HS-5 (cell line): Measurements from ENCODE around the gene ZNF839.
"Not testable (repeated sequence)": the region's sequence is repeated elsewhere in the genome, so short reads cannot be mapped to it uniquely, and the experiment has no call there.

Experiments
- DNase-seq: peaks from one replicate; pipeline ENCODE4 v3.0.0-alpha.2; 2012; ENCODE audit warnings: low read depth

Gene ZNF839

DNA sequence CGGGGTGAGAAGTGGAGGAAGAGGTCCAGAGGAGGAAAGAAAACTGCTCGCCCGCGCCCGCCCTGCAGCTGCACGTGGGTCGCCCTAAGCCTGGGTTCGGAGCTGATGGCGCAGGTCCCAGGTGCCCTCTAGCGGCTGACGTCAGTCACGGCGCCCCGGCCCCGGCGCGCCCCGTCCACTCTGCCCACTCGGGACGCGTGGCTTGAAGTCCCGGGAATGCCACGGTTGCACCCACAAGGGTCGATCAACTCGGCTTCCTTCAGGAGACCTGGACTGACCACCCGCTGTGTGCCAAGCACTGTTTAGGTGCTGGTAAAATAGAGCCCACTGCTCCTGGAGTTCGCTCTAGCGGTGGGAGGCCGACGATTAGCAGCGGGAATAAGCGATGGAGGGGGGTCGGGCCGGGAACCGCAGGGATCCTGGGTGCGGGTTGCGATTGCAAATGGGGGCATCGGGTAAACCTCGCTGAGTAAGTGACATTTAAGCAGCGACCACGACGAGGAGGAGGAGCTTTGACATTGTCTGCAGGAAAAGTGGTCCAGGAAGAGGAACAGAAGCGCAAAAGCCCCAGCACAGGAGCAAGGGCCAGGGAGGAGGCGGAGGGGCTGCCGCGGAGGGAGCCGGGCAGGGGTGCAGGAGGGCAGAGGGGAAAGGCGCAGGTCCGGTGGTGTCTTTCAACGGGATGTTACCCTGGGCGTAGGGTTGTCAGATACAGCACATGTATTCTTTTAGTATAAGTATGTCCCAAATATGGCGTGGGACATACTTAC, 5.1 kb upstream of the ZNF839 start:
- no peak for DNase-seq

DNA sequence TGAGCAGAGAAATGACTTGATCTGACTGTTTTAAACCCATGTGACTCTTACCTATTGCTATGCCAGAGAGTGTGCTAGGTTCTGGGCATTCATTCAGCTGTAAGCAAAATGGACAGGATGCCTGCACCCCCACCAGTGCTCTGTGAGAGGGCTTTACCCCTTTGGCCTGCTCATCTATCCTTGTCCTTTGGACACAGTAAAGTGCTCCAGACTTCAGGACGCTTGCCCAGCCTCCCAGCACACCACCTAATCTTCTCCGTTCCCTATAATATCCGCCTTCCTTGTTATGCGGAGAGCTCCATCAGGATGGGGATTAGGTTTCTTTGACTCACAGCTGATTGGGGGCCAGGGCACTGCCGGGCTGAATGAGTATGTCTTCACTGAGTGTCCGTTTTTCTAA, 4.4 kb upstream of the ZNF839 start:
- no peak for DNase-seq

DNA sequence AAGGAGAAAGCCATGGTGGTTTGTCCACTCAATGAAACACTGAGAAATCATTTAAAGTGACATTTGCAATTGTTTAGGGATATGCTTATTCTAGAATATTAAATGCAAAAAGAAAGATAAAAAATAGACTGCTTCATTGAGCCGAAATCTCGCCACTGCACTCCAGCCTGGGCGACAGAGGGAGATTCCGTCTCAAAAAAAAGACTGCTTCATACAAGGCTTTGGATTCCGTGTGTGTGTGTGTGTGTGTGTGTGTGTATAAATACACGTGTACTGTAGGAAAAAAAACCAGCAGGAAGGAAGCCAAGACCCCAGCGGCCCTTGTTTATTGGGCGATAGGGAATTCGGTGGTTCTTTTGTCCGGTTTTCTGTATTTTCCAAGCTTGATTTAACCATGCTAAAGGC, 3.2 kb upstream of the ZNF839 start:
- DNase-seq, result no peak

DNA sequence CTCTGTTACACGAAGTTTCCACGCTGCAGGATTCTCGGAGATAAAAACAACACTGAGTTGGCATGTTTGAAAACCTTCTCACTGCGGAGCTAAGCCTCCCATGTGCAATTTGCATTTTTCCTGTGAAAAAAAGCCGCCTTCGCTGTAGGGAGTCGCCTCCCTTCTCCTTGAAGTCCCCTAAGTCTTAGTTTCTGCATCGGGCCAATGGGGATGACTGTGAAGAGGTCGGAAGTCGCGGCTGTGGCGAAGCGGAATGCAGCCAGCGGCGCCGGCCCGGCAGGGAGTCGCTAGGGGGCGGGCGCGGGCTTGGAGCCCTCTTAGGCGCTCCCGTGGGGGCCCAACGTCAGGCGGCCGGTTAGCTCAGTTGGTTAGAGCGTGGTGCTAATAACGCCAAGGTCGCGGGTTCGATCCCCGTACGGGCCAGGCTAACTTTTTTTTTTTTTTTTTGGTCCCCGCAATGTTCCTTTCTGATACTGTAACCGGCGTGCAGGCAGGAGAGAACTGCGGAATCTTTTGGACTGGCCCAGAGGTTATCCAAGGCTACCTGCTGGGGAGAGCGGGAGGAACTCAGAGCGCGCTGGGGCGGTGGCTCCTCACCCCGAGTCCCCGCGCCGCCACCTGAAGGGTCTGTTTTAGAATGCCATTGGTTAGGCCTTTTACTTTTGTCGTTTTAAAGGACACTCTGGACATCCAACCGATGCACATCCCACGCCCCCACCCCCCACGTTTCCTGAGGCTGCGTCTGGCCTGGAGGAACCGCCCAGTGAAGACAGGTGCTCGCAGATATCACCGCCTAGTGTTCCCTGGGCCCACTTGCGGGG, 2.6 kb upstream of the ZNF839 start:
- peak; percentile 77 for DNase-seq

DNA sequence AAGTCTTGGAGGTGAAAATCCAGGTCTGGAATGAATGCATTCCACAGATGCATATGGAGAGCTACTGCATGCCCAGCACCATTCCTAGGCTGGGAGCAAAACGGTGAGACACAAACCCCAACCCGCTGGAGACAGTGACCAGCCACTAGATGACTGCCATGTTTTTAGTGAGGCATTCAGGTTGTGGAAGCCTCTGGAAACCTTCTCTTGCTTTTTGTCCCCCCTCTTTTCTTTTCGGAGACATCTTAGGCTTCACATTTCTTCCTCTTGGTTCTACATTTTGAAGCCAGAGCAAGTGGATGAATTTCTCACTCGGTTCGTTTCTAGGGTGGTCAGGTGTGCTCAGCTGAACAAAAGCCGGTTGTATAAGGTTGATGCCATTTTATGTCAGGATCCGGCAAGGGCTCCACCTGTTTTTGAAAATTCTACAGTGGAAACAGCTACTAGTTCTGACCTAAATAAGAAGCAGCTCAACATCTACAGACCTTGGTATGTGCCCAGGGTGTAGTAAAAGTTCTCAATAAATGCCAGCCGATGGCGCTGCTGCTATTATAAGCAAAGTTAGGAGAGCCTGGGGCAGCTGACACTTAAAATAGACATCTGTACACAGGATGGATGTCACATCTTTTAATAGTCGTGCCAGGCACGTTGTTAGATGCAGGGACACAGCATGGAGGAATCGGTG, 1.8 kb upstream of the ZNF839 start:
- DNase-seq, result no peak

DNA sequence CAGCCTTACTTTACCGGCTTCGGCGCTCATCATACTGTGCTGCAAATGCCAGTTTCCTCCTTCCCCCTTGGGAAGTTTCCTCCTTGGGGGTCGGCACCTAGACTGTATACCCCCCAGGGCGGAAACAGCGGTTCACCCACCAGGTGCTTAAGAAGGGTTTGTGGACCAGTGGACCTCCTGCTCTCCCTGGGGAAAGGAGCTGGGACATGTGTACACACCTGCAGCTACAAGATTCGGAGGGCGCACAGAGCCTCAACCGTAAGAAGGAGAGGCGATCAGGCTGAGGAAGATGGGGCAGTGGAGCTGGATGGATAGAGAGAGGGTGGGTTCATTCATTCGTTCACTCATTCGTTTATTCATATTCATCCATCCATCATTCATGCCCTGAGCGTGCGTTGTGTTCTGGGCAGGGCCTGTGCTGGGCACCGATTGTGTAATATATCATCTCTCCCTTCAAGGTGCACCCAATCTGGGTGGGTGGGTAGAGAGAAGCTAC, 717 bp upstream of the ZNF839 start:
- DNase-seq, result no peak

DNA sequence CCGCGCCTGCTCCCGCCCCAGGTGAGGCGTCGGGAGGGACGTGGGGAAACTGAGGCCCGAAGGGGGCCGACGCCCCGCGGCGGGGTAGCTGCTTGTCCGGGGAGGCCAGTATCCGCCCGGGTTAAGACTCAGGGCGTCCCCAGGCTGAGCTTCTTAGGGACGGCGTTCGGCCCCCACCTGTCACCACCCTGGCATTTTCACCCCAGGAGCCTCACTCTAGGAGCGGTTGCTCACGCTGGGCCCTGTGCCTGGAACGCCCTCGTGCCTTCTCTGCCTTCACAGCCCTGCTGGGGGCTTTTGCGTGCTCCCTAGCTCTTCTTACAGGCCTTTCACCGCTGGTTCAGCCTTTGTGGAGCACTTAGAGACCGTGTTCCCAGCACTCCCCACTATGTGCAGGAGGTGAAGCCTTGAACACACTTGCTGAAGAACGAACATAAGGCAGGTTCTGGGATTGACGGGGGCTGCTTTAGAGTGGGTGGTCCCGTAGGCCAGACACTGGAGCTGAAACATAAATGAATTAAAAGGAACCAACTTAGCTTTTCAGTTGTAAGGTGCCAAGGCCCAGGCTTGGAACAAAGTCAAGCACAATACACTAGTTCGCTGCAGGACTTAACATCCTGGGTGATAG, 601 bp downstream of the ZNF839 start:
- no peak for DNase-seq

DNA sequence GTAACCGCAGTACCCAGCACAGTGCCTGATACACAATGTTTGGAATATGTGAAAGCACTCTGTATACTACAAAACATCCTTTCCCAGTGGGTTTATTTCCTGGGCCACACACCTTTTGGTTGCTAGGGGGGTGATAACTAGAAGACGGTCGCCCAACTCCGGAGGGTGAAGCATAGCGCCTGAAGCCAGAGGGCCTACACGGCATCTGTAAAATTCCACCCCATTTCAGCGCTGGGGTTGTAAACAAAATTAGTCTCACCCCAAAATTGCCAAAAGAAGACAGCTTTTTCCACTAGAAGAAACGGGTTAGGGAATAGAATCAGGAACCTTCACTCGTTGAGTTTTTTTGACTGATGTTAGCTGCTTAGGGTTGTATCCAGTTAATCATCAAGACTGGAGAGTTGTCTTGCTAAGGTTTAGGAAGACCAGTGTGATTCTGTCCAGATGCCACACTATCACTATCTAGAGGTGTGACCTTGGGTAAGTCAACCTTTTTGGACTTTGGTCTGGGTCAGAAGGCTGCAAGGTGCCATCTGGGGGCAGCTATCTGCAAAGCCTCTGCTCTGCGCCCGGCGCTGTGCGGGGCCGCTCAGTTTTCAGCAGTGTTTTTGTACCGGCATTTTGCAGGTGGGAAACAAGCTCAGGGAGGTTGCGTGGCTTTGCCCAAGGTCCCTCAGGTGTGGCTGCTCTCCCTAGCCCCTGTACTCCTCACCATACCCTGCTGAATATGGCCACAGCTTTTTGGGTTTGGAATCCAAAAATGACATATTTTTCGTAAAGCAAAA, 1.3 kb downstream of the ZNF839 start:
- DNase-seq, result no peak

DNA sequence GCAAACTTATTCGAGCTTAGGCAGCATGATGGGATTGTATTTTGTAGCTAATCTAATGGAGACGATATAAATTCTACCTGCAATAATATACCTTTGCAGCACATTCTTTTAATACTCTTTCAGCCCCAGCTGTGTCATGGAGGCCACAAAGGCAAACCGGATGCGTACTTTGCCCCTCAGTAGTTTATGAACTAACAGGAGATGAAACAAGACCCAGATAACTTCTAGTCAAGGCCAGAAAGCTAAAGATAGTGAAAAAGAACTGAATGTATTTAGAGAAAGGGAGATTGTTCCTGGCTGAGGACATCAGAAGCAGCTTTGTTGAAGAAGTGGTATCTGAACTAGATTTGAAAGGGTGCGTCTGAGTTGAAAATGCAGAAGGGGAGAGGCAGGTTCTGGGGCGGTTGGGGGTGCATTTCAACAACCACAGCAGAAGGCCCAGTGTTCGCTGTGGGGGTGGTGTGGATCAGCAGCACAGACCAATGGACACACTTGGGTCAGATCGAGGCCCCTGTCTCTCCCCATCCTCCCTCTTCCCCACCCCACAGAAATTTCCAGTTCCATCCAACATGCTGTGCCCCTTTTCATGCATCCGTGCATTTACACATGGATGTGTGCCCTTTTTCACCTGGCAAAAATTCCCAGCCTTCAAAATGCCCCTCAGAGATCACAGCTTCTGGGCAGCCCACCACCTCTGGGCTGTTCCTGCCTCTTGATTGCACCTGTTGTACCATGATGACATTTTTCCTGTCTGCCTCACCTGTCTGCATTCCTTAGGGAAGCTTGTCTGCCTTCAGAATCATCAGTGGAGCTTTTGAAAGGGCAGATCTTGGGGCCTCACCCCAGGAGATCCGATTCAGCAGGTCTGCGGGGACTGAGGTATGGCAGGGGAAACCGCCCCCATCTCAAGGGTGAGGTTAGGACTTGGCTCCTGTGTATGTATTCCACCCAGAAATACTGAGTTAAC, 2.2 kb downstream of the ZNF839 start:
- DNase-seq, result no peak

DNA sequence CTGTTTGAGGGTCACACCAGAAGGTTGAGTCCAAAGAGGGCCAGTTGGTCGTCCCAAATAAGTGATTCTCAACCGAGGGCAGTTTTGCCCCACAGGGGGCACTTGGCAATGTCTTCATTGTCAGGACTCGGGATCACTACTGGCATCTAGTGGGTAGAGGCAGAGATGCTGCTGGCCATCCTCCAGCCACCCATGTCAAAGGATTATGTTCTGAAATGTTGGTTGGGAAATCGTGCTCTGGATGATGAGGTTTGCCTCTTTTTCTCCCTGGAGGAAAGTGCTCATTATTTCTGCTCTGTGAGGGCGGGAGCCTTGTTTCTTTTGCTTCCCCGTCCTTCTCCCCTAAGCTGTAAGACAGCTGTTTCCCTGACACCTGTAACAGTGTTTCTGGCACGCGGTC, 3.6 kb downstream of the ZNF839 start:
- peak; percentile 56 for DNase-seq

DNA sequence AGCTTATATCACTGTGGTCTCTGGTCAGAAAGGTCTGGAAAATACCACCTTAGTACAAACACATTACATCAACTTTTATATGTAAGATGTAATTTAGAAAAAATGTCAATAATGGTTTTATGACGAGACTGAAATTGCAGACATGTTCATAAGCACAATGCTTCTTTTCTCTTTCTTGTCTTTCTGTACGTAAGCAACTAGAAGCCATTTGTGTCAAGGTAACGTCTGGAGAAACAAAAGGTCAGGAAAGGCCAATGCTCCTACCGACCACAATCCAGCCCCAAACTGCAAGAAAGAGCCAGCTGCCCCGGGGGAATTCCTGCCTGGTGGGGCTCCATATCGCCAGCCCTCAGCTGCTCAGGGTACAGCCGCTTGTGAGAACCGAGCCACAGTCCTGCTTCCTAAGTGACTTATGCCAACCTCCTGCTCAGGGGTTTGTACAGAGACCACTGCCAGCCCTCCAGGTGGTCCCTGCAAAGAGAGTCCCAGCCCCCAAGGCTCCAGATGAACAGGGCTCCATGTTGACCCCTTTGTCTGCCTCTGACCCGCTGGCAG, 6.3 kb downstream of the ZNF839 start:
- DNase-seq, result no peak

DNA sequence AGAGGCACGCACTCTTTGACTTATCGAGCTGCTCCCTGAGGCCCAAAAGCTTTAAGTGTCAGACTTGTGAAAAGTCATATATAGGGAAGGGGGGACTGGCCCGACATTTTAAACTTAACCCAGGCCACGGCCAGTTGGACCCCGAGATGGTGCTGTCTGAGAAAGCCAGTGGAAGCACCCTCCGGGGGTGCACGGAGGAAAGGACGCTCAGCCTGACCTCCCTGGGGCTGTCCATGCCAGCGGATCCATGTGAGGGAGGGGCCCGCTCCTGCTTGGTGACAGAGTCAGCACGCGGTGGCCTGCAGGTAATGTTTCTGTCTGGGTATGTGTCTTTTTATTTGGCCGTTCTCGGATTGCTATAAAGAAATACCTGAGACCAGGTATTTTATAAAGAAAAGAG, 7.0 kb downstream of the ZNF839 start:
- DNase-seq, result no peak

DNA sequence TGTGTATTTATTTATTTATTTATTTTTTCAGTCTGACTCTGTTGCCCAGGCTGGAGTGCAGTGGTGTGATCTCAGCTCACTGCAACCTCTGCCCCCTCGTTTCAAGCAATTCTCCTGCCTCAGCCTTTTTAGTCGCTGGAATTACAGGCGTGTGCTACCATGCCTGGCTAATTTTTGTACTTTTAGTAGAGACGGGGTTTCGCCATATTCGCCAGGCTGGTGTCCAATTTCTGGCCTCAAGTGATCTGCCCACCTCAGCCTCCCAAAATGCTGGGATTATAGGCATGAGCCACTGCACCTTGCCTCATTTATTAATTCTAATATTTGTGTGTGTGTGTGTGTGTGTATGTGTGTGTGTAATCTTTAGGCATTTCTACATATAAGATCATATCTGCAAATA, 9.8 kb downstream of the ZNF839 start:
- not testable (repeated sequence) for DNase-seq

DNA sequence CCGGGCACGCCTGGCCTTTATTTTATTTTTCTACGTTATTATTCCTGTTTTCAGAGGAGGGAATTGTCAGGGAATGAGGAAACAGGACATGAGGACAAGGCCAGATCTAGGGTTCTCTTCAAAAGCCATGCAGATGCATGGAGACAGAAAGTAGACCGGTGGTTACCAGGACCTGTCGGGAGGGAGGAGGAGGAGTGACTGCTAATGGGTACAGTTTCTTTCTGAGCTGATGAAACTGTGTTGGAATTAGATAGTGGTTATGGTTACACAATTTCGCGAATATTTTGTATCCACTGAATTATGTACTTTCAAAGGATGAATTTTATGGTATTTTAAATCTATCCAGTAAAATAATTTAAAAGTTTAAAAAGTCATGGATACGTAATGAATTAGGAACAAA, 11.3 kb downstream of the ZNF839 start:
- no peak for DNase-seq

DNA sequence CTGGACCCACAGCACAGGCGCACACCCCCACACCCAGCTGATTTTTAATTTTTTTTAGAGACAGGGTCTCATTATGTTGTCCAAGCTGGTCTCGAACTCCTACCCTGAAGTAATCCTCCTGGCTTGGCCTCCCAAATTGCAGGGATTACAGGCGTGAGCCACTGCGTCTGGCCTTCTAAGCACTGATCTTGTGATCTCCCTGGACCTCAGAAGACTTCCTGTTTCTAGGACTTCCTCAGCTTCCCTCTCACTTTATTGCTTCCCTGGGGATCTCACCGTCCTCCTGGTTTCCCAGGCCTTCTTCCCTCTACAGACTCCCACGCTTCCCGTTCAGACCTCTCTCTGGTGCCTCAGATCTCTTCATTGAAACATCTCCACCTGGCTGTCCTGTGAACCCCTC, 13.8 kb downstream of the ZNF839 start:
- no peak for DNase-seq

DNA sequence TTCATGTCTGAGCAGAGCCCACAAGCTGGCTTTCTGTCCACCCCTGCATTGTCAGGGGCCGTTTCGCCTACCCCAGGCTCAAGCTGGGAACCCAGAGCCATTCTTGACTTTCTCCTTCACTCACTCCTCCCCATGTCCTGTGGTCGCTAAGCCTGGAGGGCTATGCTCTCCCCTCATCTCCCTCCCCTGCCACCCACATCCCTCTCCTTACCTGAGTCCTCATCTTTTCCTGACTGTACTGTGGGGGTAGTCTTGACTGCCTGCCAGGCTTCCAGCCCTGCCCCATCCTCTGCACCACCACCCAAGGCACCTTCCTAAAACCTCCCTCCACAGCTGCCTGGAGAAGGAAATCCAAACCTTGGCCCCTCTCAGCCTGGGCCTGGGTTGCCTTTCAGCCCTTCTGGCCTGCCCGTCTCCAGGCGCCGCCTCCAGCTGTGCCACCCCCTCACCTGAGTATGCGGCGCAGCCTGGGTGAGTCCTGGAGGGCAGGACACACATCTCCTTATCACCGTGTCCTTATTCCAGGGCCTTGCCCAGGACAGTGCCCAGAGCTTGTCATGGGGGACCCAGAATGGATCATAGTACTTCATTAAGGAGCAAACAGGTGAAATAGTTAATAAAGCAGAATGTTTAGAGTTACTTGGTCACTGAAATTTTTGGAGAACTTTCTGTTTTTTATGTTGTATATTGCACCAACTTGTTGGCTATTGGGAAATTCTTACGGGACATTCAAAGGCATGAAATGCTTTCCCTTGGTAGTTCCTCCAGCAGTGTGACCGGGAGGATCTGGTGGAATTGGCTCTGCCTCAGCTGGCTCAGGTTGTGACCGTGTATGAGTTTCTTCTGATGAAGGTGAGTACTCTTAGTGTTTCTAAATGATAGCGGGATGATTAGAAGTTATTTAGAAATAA, 14.5 kb downstream of the ZNF839 start:
- DNase-seq, result no peak

DNA sequence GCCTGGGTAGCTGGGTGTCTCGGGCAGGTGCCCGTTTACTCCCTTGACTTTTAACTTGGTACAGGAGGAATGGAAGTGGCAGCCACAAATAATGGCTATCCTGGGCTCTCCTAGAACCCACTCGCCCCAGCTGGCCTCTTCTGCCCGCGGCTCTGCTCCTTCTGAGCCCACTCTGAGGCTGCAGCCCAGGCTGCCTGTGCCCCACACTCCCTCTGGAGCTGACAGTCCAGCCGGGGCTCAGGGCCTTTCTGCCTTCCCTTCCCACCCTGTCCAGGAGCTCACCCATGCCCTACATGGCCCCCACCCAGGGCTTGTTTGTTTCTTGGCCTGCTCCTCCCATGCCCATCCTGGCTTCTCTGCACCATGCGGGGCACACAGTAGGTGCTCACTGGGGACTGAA, 15.6 kb downstream of the ZNF839 start:
- no peak for DNase-seq

DNA sequence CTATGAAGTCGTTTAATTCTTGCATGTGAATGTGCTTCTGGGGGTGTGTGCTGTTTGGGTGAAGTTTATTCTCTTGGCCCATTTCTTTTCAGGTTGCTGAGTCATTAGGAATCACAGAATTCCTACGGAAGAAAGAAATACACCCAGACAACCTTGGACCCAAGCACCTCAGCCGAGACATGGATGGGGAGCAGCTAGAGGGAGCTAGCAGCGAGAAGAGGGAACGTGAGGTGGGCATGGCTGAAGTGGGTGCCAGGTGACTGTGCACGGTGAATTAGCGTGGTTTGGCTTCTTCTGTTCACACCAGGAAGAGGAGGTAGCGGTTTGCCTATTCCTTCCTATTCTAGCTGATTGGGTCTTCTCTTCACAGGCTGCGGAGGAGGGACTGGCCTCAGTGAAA, 19.2 kb downstream of the ZNF839 start:
- DNase-seq, result no peak

DNA sequence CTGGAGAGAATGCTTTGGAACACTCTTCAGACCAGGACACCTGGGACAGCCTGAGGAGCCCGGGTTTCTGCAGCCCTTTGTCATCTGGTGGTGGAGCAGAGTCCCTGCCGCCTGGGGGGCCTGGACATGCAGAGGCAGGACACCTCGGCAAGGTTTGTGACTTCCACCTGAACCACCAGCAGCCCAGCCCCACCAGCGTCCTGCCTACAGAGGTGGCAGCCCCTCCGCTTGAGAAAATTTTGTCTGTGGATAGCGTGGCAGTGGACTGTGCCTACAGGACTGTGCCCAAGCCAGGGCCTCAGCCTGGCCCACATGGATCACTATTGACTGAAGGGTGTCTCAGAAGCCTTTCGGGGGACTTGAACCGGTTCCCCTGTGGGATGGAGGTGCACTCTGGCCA, 22.0 kb downstream of the ZNF839 start:
- DNase-seq, result no peak
